ENCODE results near the gene KLHL42. TPM values are rescaled to one million over a fixed set of nuclear protein-coding genes. Genes with fewer than 3 reads are reported as not detected.

KLHL42 gene
- total and polyA plus RNA-seq, 2 of the 13 experiments (the other 11 are each of a cell fraction or from before 2014, with no cell fraction given), result 13.5 to 14.0 TPM

DNA sequence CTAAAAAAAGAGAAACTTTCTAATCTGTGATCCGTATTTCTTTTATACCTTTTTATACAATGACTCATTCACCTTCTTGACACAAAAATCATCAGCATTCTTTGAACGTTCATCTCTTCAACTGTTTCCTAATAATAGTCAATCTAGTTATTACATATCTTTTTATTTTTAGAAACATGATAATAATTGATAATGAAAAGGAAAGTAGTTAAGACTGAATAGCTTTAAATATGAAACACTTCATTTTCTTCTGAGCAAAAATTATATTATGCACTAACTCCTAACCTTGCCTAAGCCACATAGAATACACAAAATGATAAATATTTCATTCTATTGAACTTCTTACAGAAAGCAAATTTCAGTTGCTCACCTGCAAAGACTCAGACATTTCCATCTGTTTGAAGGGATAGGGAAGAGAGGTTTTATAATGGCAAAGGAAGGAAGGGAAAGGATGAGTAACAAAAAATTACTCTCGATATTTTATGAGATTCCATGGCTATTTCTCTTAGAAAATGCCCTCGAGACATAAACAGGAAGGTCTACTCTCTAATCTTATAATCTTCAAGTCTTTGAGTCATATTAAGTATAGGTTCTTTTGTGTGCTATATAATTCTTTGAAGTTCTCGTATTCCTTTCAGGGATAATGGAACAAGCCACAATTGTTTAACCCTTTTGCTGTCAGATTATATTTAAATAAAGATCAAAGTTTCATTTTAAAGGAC, 7.5 kb upstream of the KLHL42 start:
- 36% methylated on average over 5 of the region's 5 CpGs for whole genome bisulfite sequencing (ENCODE audit: low lambda C conversion rate)
- CTCF ChIA-PET (ENCODE audit: low intra/inter-chr PET ratio, low total read pairs), result no interaction called here
- no peaks in the 10 kb centered on the region for H3K36me3 ChIP-seq (replicated peaks in 1 of 2; ENCODE audit: control insufficient read depth in 1 of 2, insufficient read depth in 2 of 2, low read length in 2 of 2)
- no peak overlapping the region for H3K27ac ChIP-seq (ENCODE audit: extremely low read length, insufficient read depth, low read length)
- no peak overlapping the region for H3K9ac ChIP-seq (ENCODE audit: insufficient read depth, low read depth, low read length)
- H3K4me2 ChIP-seq (ENCODE audit: low read depth, low read length), result no peak overlapping the region
- no TSS peak for BruUV-seq (replicated peaks)
- no peak overlapping the region for H2AFZ ChIP-seq (ENCODE audit: low read length)
- no peaks in the 10 kb centered on the region; a peak in 1 of 5 replicates for H3K27me3 ChIP-seq (ENCODE audit: control insufficient read depth in 1 of 2, insufficient read depth in 2 of 2, low read length in 2 of 2)
- no peaks in the 10 kb centered on the region for H3K9me3 ChIP-seq (ENCODE audit: low read length)
- DNase-seq (ENCODE audit: low spot score), result no peak
- POLR2A ChIA-PET, result no interaction called here
- no peak for ATAC-seq
- no peaks in the 10 kb centered on the region for H3K79me2 ChIP-seq (ENCODE audit: insufficient read depth, low read length)
- H3K4me3 ChIP-seq (replicated peaks in 1 of 3; ENCODE audit: insufficient read depth in 1 of 3, low read depth in 2 of 3, low read length in 3 of 3), result no peak overlapping the region
- no peak for TF ChIP-seq RARG (CRISPR knock-in tag; IDR thresholded peaks at IDR 0.05; ENCODE audit: low read depth)
- TF ChIP-seq JUNB (CRISPR knock-in tag; IDR thresholded peaks at IDR 0.05; ENCODE audit: borderline replicate concordance), result no peak
- TF ChIP-seq ZNF343 (CRISPR knock-in tag; IDR thresholded peaks at IDR 0.05), result no peak
- no peak for TF ChIP-seq ZNF136 (CRISPR knock-in tag; IDR thresholded peaks at IDR 0.05; ENCODE audit: low read depth)
- no peak for TF ChIP-seq ZBTB3 (CRISPR knock-in tag; IDR thresholded peaks at IDR 0.05; ENCODE audit: borderline replicate concordance, low read depth)
- TF ChIP-seq ZNF331 (CRISPR knock-in tag; IDR thresholded peaks at IDR 0.05), result no peak
- TF ChIP-seq ZSCAN31 (CRISPR knock-in tag; IDR thresholded peaks at IDR 0.05; ENCODE audit: low read depth), result no peak
- TF ChIP-seq, protein P1, sequence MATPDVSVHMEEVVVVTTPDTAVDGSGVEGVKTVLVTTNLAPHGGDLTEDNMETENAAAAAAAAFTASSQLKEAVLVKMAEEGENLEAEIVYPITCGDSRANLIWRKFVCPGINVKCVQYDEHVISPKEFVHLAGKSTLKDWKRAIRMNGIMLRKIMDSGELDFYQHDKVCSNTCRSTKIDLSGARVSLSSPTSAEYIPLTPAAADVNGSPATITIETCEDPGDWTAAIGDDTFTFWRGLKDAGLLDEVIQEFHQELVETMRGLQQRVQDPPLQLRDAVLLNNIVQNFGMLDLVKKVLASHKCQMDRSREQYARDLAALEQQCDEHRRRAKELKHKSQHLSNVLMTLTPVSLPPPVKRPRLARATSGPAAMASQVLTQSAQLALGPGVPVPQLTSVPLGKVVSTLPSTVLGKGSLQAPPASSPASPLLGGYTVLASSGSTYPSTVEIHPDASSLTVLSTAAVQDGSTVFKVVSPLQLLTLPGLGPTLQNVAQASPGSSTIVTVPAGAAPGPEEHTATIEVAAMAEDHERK (CRISPR knock-in tag; IDR thresholded peaks at IDR 0.05; ENCODE audit: low read depth), result no peak
- in situ Hi-C loops (cut with HindIII; ENCODE audit: extremely low pct_ligation_motif_present, low pct_unique_long_range_greater_than_20kb), result no loop called here
- no peaks in the 10 kb centered on the region for H3K4me1 ChIP-seq (ENCODE audit: insufficient read depth, low read length)
- intact Hi-C loops (cut with micrococcal nuclease; ENCODE audit: unreplicated experiment), result no loop called here
- FAIRE-seq, result no peak
- H4K20me1 ChIP-seq (ENCODE audit: insufficient read depth, low read length), result no peaks in the 10 kb centered on the region
